Astrocyte (in vitro differentiated cells and primary cell): ENCODE results near the gene STARD6. TPM values are rescaled to one million over a fixed set of nuclear protein-coding genes. Genes with fewer than 3 reads are reported as not detected.

ENCODE experiments used
- DNase-seq: peaks from one replicate; pipeline ENCODE4 v3.0.0-alpha.2; 2010; ENCODE audit warnings: low read depth
- FAIRE-seq: peaks from 2 replicates; lab custom pipeline; 2011; peaks lifted over from hg19 to GRCh38; lab: Jason Lieb, UNC
- H2AFZ ChIP-seq: 2 replicates; pipeline ENCODE4 v1.6.0; 2012; ENCODE audit warnings: low read depth, low read length, inconsistent platforms
- H3K27ac ChIP-seq: 2 replicates; pipeline ENCODE4 v1.5.1; 2011; ENCODE audit warnings: low read depth, low read length, inconsistent platforms
- H3K27me3 ChIP-seq: 2 replicates; pipeline ENCODE4 v1.6.0; 2011; ENCODE audit warnings: low read length, inconsistent platforms; ENCODE audit not compliant: insufficient read depth
- H3K36me3 ChIP-seq: 2 replicates; pipeline ENCODE4 v1.5.1; 2011; ENCODE audit warnings: low read length, inconsistent platforms; ENCODE audit not compliant: insufficient read depth
- H3K4me1 ChIP-seq: 2 replicates; pipeline ENCODE4 v1.5.1; 2011; ENCODE audit warnings: low read length, inconsistent platforms; ENCODE audit not compliant: insufficient read depth
- H3K4me2 ChIP-seq: 2 replicates; pipeline ENCODE4 v1.6.0; 2012; ENCODE audit warnings: low read length, inconsistent platforms
- H3K4me3 ChIP-seq: 2 replicates; pipeline ENCODE4 v1.5.1; 2011; ENCODE audit warnings: low read depth, mild to moderate bottlenecking, low read length, inconsistent platforms; ENCODE audit not compliant: insufficient read depth
- H3K79me2 ChIP-seq: 2 replicates; pipeline ENCODE4 v1.6.0; 2012; ENCODE audit warnings: mild to moderate bottlenecking, low read length, inconsistent platforms; ENCODE audit not compliant: insufficient read depth
- H3K9ac ChIP-seq: 2 replicates; pipeline ENCODE4 v1.6.0; 2012; ENCODE audit warnings: mild to moderate bottlenecking, low read length, inconsistent platforms
- H3K9me3 ChIP-seq: 2 replicates; pipeline ENCODE4 v1.5.1; 2012; ENCODE audit warnings: low read depth, mild to moderate bottlenecking, low read length, inconsistent platforms; ENCODE audit not compliant: insufficient read depth
- H4K20me1 ChIP-seq: 2 replicates; pipeline ENCODE4 v1.6.0; 2012; ENCODE audit warnings: low read length, inconsistent platforms; ENCODE audit not compliant: insufficient read depth
- H3K27ac Mint-ChIP-seq: one replicate; pipeline ENCODE4 v1.8.0; 2021; ENCODE audit warnings: mild to moderate bottlenecking, mixed read lengths; ENCODE audit not compliant: unreplicated experiment
- H3K27me3 Mint-ChIP-seq: one replicate; pipeline ENCODE4 v1.8.0; 2021; ENCODE audit warnings: low read depth, mixed read lengths; ENCODE audit not compliant: unreplicated experiment
- H3K36me3 Mint-ChIP-seq: one replicate; pipeline ENCODE4 v1.8.0; 2021; ENCODE audit warnings: low read depth, mixed read lengths; ENCODE audit not compliant: unreplicated experiment
- H3K4me1 Mint-ChIP-seq: one replicate; pipeline ENCODE4 v1.8.0; 2021; ENCODE audit warnings: low read depth, mixed read lengths; ENCODE audit not compliant: unreplicated experiment
- H3K4me3 Mint-ChIP-seq: one replicate; pipeline ENCODE4 v1.8.0; 2021; ENCODE audit warnings: mild to moderate bottlenecking, moderate library complexity, mixed read lengths; ENCODE audit not compliant: unreplicated experiment
- H3K9me3 Mint-ChIP-seq: one replicate; pipeline ENCODE4 v1.8.0; 2021; ENCODE audit warnings: mild to moderate bottlenecking, mixed read lengths; ENCODE audit not compliant: unreplicated experiment
- CTCF ChIP-seq: IDR thresholded peaks from 2 replicates; pipeline ENCODE4 v1.5.1; 2011; ENCODE audit warnings: low read depth, mild to moderate bottlenecking, inconsistent platforms, low read length, moderate library complexity; ENCODE audit not compliant: insufficient read depth
- EZH2 ChIP-seq: IDR thresholded peaks from 2 replicates; pipeline ENCODE4 v1.6.1; 2012; ENCODE audit warnings: mild to moderate bottlenecking, low read length, inconsistent platforms; ENCODE audit not compliant: insufficient read depth
- total RNA-seq: library from RNA; stranded (reverse); gene quantifications from 2 replicates; pipeline ENCODE4 v1.2.1, GENCODE V29; 2021

Gene STARD6
- total RNA-seq, 1 donor from 2014 or later = not detected

- H3K36me3 Mint-ChIP-seq = peaks cover 15% of the 10 kb centered on the region
- Histone ChIP-seq H3K4me1 (no peaks in the 10 kb centered on the region), H3K9me3 (no peaks in the 10 kb centered on the region)
Observed at GRCh38 chr18:54294274-54294673, 63.4 kb downstream of the STARD6 start.

GRCh38 chr18:54284981-54285785 is 72.5 kb downstream of the STARD6 start:
- Histone ChIP-seq H4K20me1 (peaks cover 4% of the 10 kb centered on the region), H3K27me3 (no peaks in the 10 kb centered on the region), H2AFZ (no peak overlapping the region), H3K36me3 (peaks cover 2% of the 10 kb centered on the region), H3K9me3 (no peaks in the 10 kb centered on the region), H3K4me1 (peaks cover 8% of the 10 kb centered on the region), H3K4me3 (no peak overlapping the region), H3K27ac (peak overlapping the region; percentile 43), H3K4me2 (peak overlapping the region; percentile 61), H3K79me2 (no peaks in the 10 kb centered on the region), H3K9ac (peak overlapping the region; percentile 31)
- H3K27me3 Mint-ChIP-seq = no peaks in the 10 kb centered on the region
- peaks cover 5% of the 10 kb centered on the region for H3K9me3 Mint-ChIP-seq
- FAIRE-seq (peak; percentile 34), DNase-seq (peak; percentile 67)
- TF ChIP-seq EZH2 (no peak), CTCF (no peak)
- no peak overlapping the region for H3K4me3 Mint-ChIP-seq
- peaks cover 18% of the 10 kb centered on the region for H3K4me1 Mint-ChIP-seq
- H3K27ac Mint-ChIP-seq = peak overlapping the region; percentile 94
- peaks cover 24% of the 10 kb centered on the region for H3K36me3 Mint-ChIP-seq

More at GRCh38 chr18:54294274-54294673, 63.4 kb downstream of the STARD6 start:
- Histone ChIP-seq H4K20me1 (no peaks in the 10 kb centered on the region), H3K27ac (no peak overlapping the region), H3K4me2 (no peak overlapping the region), H3K4me3 (no peak overlapping the region), H2AFZ (no peak overlapping the region), H3K36me3 (peaks cover 5% of the 10 kb centered on the region), H3K27me3 (no peaks in the 10 kb centered on the region), H3K9ac (no peak overlapping the region), H3K79me2 (no peaks in the 10 kb centered on the region)
- Mint-ChIP-seq H3K27me3 (no peaks in the 10 kb centered on the region), H3K4me3 (no peak overlapping the region), H3K27ac (no peak overlapping the region), H3K4me1 (no peaks in the 10 kb centered on the region), H3K9me3 (peaks cover 10% of the 10 kb centered on the region)
- FAIRE-seq (no peak), DNase-seq (no peak)
- TF ChIP-seq EZH2 (no peak), CTCF (no peak)

GRCh38 chr18:54284535-54284934 is 73.1 kb downstream of the STARD6 start:
- Histone ChIP-seq H3K79me2 (no peaks in the 10 kb centered on the region), H2AFZ (no peak overlapping the region), H3K27ac (no peak overlapping the region), H3K4me3 (no peak overlapping the region), H3K9ac (no peak overlapping the region), H3K4me1 (peaks cover 8% of the 10 kb centered on the region), H3K4me2 (no peak overlapping the region), H3K9me3 (no peaks in the 10 kb centered on the region), H3K27me3 (no peaks in the 10 kb centered on the region), H3K36me3 (peaks cover 2% of the 10 kb centered on the region), H4K20me1 (peaks cover 4% of the 10 kb centered on the region)
- FAIRE-seq (no peak), DNase-seq (no peak)
- Mint-ChIP-seq H3K36me3 (peaks cover 19% of the 10 kb centered on the region), H3K4me1 (peaks cover 23% of the 10 kb centered on the region), H3K27me3 (no peaks in the 10 kb centered on the region), H3K9me3 (no peaks in the 10 kb centered on the region), H3K4me3 (no peak overlapping the region), H3K27ac (peak overlapping the region; percentile 94)
- TF ChIP-seq EZH2 = no peak
- no peak for TF ChIP-seq CTCF
